Transverse colon (tissue), 4 donors: ENCODE data around the gene MAN2B1. TPM values are rescaled to one million over a fixed set of nuclear protein-coding genes. Genes with fewer than 3 reads are reported as not detected.
"Not testable (repeated sequence)": the region's sequence is repeated elsewhere in the genome, so short reads cannot be mapped to it uniquely, and the experiment has no call there.

Experiments
- DNase-seq: peaks from one replicate; pipeline ENCODE4 v3.0.0-alpha.2; 2019
- H3K27ac ChIP-seq, 4 donors: fragments of 200-600 bp; sonication (generic); 2 replicates each; pipeline ENCODE4 v1.5.1; 2016 to 2018; ENCODE audit warnings: inconsistent platforms in 4 of 4
- H3K27me3 ChIP-seq: fragments of 200-600 bp; sonication (generic); 2 replicates; pipeline ENCODE4 v1.5.1; 2017; ENCODE audit warnings: inconsistent platforms
- H3K36me3 ChIP-seq, 4 donors: fragments of 200-600 bp; sonication (generic); 2 replicates each; pipeline ENCODE4 v1.5.1; 2017 to 2019; ENCODE audit warnings: inconsistent platforms in 4 of 4
- H3K4me1 ChIP-seq, 4 donors: fragments of 200-600 bp; sonication (generic); 2 replicates each; pipeline ENCODE4 v1.5.1; 2017 to 2020; ENCODE audit warnings: inconsistent platforms in 4 of 4
- H3K4me3 ChIP-seq, 4 donors: fragments of 200-600 bp; sonication (generic); 1 replicate in 1 of 4; 2 replicates in 3 of 4; pipeline versions ENCODE4 v1.5.1 to v1.6.1; 2017 to 2019; ENCODE audit warnings: inconsistent platforms in 4 of 4
- H3K9me3 ChIP-seq, 2 donors: fragments of 200-600 bp; sonication (generic); 2 replicates each; pipeline ENCODE4 v1.5.1; 2017 to 2019; ENCODE audit warnings: inconsistent platforms in 2 of 2
- EP300 ChIP-seq: sonication (generic); formaldehyde crosslinking; IDR thresholded peaks from one replicate; pipeline ENCODE4 v1.6.1; 2017; ENCODE audit warnings: antibody characterized with exemption, low read depth
- POLR2A ChIP-seq: fragments of 450-650 bp; IDR thresholded peaks from one replicate; pipeline ENCODE4 v1.6.1; 2016; ENCODE audit warnings: antibody characterized with exemption, mild to moderate bottlenecking, moderate library complexity
- POLR2AphosphoS5 ChIP-seq, 3 donors: sonication (generic); formaldehyde crosslinking; IDR thresholded peaks; one replicate each; pipeline ENCODE4 v1.6.1; 2016; ENCODE audit warnings: antibody characterized with exemption in 3 of 3
- WGBS, 2 donors: methylation state at CpG; one replicate each; pipeline ENCODE4 v1.1.5; 2018; ENCODE audit warnings: low coverage in 1 of 2; 5-methylcytosine and 5-hydroxymethylcytosine counted together
- in situ Hi-C, 4 donors: fragments of 200-750 bp; cut with MboI; loops; one replicate each; pipeline versions ENCODE4 v1.15.0 to v1.15.1; 2017; ENCODE audit warnings: low sequenced_read_pairs in 3 of 4, low pct_ligation_motif_present in 1 of 4, low pct_unique_long_range_greater_than_20kb in 1 of 4
- intact Hi-C: fragments of 100-400 bp; cut with DNase I; formaldehyde crosslinking; loops from one replicate; pipeline ENCODE4 v1.15.1; 2023; ENCODE audit warnings: low total_unique reads
- total RNA-seq, 4 donors: library from RNA; depleted of rRNA; stranded (reverse); fragments of >200 nt; gene quantifications; one replicate each; pipeline ENCODE4 v1.1.0, GENCODE V29; 2016
- TF ChIP-seq, protein P1 (sequence below), 5 experiments: fragments of 200-600 bp in 3 of 5; fragments of 450-650 bp in 2 of 5; sonication (generic) in 3 of 5; IDR thresholded peaks; 1 replicate in 2 of 5; 2 replicates in 3 of 5; pipeline ENCODE4 v1.5.1; 2016 to 2017; ENCODE audit warnings: antibody characterized with exemption in 5 of 5, inconsistent platforms in 3 of 5, mild to moderate bottlenecking in 2 of 5, moderate library complexity in 1 of 5

MAN2B1 gene
- total RNA-seq, 4 donors from 2014 or later: 52.4 to 272 (median 70.1) TPM

DNA sequence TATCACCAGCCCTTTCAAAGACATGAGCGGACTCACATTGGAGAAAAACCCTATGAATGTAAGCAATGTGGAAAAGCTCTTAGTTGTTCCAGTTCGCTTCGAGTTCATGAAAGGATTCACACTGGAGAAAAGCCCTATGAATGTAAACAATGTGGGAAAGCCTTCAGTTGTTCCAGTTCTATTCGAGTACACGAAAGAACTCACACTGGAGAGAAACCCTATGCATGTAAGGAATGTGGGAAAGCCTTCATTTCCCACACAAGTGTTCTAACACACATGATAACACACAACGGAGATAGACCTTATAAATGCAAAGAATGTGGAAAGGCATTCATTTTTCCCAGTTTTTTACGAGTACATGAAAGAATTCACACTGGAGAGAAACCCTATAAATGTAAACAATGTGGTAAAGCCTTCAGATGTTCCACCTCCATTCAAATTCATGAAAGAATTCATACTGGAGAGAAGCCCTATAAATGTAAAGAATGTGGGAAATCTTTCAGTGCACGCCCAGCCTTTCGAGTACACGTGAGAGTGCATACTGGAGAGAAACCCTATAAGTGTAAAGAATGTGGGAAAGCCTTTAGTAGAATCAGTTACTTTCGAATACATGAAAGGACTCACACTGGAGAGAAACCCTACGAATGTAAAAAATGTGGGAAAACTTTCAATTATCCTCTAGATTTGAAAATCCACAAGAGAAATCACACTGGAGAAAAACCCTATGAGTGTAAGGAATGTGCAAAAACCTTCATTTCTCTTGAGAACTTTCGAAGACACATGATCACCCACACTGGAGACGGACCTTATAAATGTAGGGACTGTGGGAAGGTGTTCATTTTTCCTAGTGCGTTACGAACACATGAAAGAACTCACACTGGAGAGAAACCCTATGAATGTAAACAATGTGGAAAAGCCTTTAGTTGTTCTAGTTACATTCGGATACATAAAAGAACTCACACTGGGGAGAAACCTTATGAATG is 38.2 kb downstream of the MAN2B1 start:
- Histone ChIP-seq H3K27me3 (no peaks in the 10 kb centered on the region), H3K4me3 (no peak overlapping the region), H3K36me3 (peaks cover 3 to 59% (median 32%) of the 10 kb centered on the region in 4 donors), H3K27ac (no peak overlapping the region), H3K9me3 (peaks cover 23 to 29% of the 10 kb centered on the region in 2 donors), H3K4me1 (no peaks in the 10 kb centered on the region)
- in situ Hi-C loops: no loop called here
- no peak for DNase-seq
- WGBS, 2 donors: 96 to 98% methylated on average over 16 to 17 of the region's 17 CpGs
- intact Hi-C loops: no loop called here
- no peak for TF ChIP-seq POLR2A
- TF ChIP-seq POLR2AphosphoS5 (IDR thresholded peaks at IDR 0.05): no peak
- TF ChIP-seq, protein P1, sequence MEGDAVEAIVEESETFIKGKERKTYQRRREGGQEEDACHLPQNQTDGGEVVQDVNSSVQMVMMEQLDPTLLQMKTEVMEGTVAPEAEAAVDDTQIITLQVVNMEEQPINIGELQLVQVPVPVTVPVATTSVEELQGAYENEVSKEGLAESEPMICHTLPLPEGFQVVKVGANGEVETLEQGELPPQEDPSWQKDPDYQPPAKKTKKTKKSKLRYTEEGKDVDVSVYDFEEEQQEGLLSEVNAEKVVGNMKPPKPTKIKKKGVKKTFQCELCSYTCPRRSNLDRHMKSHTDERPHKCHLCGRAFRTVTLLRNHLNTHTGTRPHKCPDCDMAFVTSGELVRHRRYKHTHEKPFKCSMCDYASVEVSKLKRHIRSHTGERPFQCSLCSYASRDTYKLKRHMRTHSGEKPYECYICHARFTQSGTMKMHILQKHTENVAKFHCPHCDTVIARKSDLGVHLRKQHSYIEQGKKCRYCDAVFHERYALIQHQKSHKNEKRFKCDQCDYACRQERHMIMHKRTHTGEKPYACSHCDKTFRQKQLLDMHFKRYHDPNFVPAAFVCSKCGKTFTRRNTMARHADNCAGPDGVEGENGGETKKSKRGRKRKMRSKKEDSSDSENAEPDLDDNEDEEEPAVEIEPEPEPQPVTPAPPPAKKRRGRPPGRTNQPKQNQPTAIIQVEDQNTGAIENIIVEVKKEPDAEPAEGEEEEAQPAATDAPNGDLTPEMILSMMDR (IDR thresholded peaks at IDR 0.05): no peak
- no peak for TF ChIP-seq EP300

DNA sequence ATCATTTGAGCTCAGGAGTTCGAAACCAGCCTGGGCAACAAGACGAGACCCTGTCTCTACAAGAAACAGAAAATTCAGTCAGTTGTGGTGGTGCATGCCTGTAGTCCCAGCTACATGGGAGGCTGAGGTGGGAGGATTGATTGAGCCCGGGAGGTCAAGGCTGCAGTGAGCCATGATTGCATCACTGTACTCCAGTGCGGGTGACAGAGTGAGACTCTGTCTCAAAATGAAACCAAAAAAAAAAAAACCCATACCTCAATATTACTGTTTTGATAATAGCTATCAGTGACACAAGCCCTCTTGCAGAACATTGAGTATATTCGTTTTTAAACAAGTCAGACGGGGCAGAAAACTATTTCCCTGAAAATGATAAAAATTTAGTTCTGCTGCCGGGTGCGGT is 39.6 kb downstream of the MAN2B1 start:
- H3K9me3 ChIP-seq: peaks cover 27 to 29% of the 10 kb centered on the region in 2 donors
- intact Hi-C loops: no loop called here
- 86 to 89% methylated on average over 6 to 8 of the region's 8 CpGs for WGBS, 2 donors

DNA sequence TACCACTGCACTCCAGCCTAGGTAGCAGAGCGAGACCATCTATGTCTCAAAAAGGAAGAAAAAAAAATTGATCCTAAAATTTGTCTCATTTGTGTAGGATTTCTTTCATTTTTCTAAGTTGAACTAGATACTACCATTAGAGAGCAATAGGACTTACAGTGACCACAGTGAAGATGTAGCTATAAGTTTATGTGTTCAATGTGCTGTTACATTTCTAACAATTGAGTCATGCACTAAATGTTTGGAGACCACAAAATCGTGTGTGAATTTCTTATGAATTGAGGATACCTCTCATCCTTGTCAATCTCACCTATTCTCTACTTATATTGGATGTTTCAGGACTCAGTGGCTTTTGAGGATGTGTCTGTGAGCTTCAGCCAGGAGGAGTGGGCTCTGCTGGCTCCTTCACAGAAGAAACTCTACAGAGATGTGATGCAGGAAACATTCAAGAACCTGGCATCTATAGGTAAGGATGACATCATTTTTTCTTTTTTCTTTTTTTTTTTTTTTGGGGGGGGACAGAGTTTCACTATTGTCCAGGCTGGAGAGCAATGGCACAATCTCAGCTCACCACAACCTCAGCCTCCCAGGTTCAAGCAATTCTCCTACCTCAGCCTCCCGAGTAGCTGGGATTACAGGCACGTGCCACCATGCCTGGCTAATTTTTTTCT is 43.0 kb downstream of the MAN2B1 start:
- Histone ChIP-seq H3K4me1 (peaks cover 0 to 8% (median 2%) of the 10 kb centered on the region in 4 donors), H3K27me3 (no peaks in the 10 kb centered on the region), H3K4me3 (no peak overlapping the region), H3K27ac (no peak overlapping the region), H3K9me3 (peaks cover 21 to 23% of the 10 kb centered on the region in 2 donors), H3K36me3 (peaks cover 3 to 53% (median 27%) of the 10 kb centered on the region in 4 donors)
- TF ChIP-seq POLR2A (no peak), EP300 (no peak), POLR2AphosphoS5 (IDR thresholded peaks at IDR 0.05) (no peak)
- TF ChIP-seq, protein P1 (IDR thresholded peaks at IDR 0.05): no peak
- DNase-seq: no peak
- in situ Hi-C loops (no loop called here), intact Hi-C loops (no loop called here)
- WGBS, 2 donors: 89 to 93% methylated on average over 2 to 4 of the region's 4 CpGs

More for the DNA sequence above, 39.6 kb downstream of the MAN2B1 start:
- Histone ChIP-seq H3K4me1 (peaks cover 0 to 4% (median 0%) of the 10 kb centered on the region in 4 donors), H3K27me3 (no peaks in the 10 kb centered on the region), H3K27ac (no peak overlapping the region), H3K36me3 (peaks cover 3 to 63% (median 30%) of the 10 kb centered on the region in 4 donors), H3K4me3 (no peak overlapping the region)
- no peak for DNase-seq
- in situ Hi-C loops: no loop called here
- TF ChIP-seq EP300 (no peak), POLR2AphosphoS5 (IDR thresholded peaks at IDR 0.05) (no peak), POLR2A (no peak)

DNA sequence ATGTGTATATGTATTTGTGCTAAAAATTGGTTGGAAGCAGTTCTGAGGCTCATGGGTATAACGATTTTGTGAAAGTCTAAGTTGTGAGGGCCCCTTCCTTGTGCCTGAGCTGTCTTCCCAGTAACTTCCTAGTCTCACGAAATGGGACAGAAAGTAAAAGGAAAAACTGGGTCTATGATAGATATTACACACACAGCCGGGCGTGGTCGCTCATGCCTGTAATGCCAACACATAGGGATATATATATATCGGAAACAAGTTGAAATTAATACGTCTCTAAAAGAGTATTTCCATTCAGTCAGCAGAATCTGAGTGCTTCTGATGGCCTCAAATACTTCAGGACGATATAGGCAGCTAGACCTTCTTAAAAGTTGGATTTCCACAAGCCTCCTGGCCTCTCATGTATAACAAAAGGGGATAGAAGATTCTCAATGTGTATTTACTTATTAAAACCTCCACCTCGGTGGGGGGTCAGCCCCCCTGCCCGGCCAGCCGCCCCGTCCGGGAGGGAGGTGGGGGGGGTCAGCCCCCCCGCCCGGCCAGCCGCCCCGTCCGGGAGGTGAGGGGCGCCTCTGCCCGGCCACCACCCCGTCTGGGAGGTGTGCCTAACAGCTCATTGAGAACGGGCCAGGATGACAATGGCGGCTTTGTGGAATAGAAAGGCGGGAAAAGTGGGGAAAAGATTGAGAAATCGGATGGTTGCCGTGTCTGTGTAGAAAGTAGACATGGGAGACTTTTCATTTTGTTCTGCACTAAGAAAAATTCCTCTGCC is 45.1 kb downstream of the MAN2B1 start:
- Histone ChIP-seq H3K36me3 (peaks cover 0 to 33% (median 13%) of the 10 kb centered on the region in 4 donors), H3K4me1 (peaks cover 0 to 12% (median 5%) of the 10 kb centered on the region in 4 donors)
- in situ Hi-C loops, H3K27me3 ChIP-seq, intact Hi-C loops, DNase-seq, H3K9me3 ChIP-seq, H3K4me3 ChIP-seq, H3K27ac ChIP-seq: not testable (repeated sequence)
- 80 to 96% methylated on average over 8 to 25 of the region's 26 CpGs for WGBS, 2 donors
